HG03039 (cell line): Measurements from ENCODE around the gene BCKDHB.
A peak's percentile ranks its signal among the peaks of the same experiment; 100 is the strongest.
"Not testable (repeated sequence)": the region's sequence is repeated elsewhere in the genome, so short reads cannot be mapped to it uniquely, and the experiment has no call there.

Experiments used
- ATAC-seq: cut with Tn5 transposase; IDR thresholded peaks from one replicate; pipeline ENCODE4 v1.9.1; 2021; ENCODE audit warnings: mild to moderate bottlenecking, moderate library complexity; ENCODE audit not compliant: unreplicated experiment

The BCKDHB gene

GRCh38 chr6:80106418-80107235, at the start of gene BCKDHB:
BCKDHB (plus strand) TSS chr6:80106671; CDS start chr6:80106694, 23 bp downstream.
- ATAC-seq: peak; percentile 99

- no peak for ATAC-seq
These were observed 45.7 kb upstream of the BCKDHB start for GRCh38 chr6:80060774-80061173.

- not testable (repeated sequence) for ATAC-seq
These were observed 38.3 kb upstream of the BCKDHB start for GRCh38 chr6:80068146-80068545.

GRCh38 chr6:80070431-80070830, 36.0 kb upstream of the BCKDHB start:
- ATAC-seq: not testable (repeated sequence)

- ATAC-seq: no peak
These were observed 29.4 kb upstream of the BCKDHB start for GRCh38 chr6:80077067-80077466.

- ATAC-seq: no peak
These were observed 17.8 kb upstream of the BCKDHB start for GRCh38 chr6:80088637-80089036.

- no peak for ATAC-seq
These were observed 15.0 kb upstream of the BCKDHB start for GRCh38 chr6:80091506-80091905.

GRCh38 chr6:80094017-80094416, 12.5 kb upstream of the BCKDHB start:
- ATAC-seq: no peak

- ATAC-seq: no peak
These were observed 10.9 kb upstream of the BCKDHB start for GRCh38 chr6:80095600-80095999.

- ATAC-seq: no peak
These were observed 8.1 kb upstream of the BCKDHB start for GRCh38 chr6:80098392-80098791.

- no peak for ATAC-seq
These were observed 2.0 kb upstream of the BCKDHB start for GRCh38 chr6:80104520-80104919.

GRCh38 chr6:80105972-80106417, 476 bp upstream of the BCKDHB start:
- peak; percentile 4 for ATAC-seq

GRCh38 chr6:80122576-80122975, 16.1 kb downstream of the BCKDHB start:
- ATAC-seq: not testable (repeated sequence)

- no peak for ATAC-seq
These were observed 20.3 kb downstream of the BCKDHB start for GRCh38 chr6:80126657-80127345.

- no peak for ATAC-seq
These were observed 23.0 kb downstream of the BCKDHB start for GRCh38 chr6:80129485-80129884.

GRCh38 chr6:80133020-80133419, 26.5 kb downstream of the BCKDHB start:
- ATAC-seq: no peak

- no peak for ATAC-seq
These were observed 27.6 kb downstream of the BCKDHB start for GRCh38 chr6:80134065-80134464.

GRCh38 chr6:80142586-80142985, 36.1 kb downstream of the BCKDHB start:
- no peak for ATAC-seq

GRCh38 chr6:80143419-80143937, 37.0 kb downstream of the BCKDHB start:
- ATAC-seq: no peak

GRCh38 chr6:80144753-80145315, 38.4 kb downstream of the BCKDHB start:
- no peak for ATAC-seq

- peak; percentile 54 for ATAC-seq
These were observed 39.0 kb downstream of the BCKDHB start for GRCh38 chr6:80145509-80145908.

- no peak for ATAC-seq
These were observed 39.5 kb downstream of the BCKDHB start for GRCh38 chr6:80145921-80146320.
